22Rv1 (cell line): ENCODE results near the gene DNAH10.

Experiments
- ZFX ChIP-seq: fragments of 450-650 bp; IDR thresholded peaks from 2 replicates; pipeline ENCODE4 v1.6.1; 2017; ENCODE audit warnings: antibody characterized with exemption, borderline replicate concordance
- TF ChIP-seq, protein P1 (sequence below): fragments of 450-650 bp; IDR thresholded peaks from 2 replicates; pipeline ENCODE4 v1.5.1; 2017; ENCODE audit warnings: mild to moderate bottlenecking

DNA sequence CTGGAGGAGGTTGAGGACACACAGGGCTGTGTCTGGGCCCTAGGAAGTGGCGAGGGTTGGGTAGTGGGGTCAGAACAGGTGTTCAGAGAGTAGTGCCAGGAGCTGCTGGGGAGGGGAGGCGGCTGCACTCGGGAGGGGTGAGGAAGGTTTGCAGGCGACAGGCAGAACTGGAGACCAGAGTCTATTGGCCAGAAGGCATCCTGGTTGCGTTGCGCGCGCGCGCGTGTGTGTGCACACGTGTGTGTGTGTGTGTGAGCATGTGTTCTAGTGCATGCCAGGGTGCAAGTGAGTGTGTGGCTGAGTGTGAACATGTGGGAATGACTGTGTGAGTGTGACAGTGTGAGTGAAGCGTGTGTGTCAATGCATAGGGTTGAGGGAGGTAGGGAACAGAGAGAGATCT, 124.2 kb downstream of the DNAH10 start:
- TF ChIP-seq, protein P1, sequence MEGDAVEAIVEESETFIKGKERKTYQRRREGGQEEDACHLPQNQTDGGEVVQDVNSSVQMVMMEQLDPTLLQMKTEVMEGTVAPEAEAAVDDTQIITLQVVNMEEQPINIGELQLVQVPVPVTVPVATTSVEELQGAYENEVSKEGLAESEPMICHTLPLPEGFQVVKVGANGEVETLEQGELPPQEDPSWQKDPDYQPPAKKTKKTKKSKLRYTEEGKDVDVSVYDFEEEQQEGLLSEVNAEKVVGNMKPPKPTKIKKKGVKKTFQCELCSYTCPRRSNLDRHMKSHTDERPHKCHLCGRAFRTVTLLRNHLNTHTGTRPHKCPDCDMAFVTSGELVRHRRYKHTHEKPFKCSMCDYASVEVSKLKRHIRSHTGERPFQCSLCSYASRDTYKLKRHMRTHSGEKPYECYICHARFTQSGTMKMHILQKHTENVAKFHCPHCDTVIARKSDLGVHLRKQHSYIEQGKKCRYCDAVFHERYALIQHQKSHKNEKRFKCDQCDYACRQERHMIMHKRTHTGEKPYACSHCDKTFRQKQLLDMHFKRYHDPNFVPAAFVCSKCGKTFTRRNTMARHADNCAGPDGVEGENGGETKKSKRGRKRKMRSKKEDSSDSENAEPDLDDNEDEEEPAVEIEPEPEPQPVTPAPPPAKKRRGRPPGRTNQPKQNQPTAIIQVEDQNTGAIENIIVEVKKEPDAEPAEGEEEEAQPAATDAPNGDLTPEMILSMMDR: no peak
- no peak for TF ChIP-seq ZFX
